DOHH2 (cell line): ENCODE results near the gene FOXA3.

Source experiments
- H3F3A ChIP-seq: fragments of 200-600 bp; sonication (generic), shearing (Covaris generic); 2 replicates; pipeline ENCODE4 v1.6.0; 2016; ENCODE audit warnings: antibody characterized with exemption, mild to moderate bottlenecking; ENCODE audit not compliant: control insufficient read depth, insufficient read depth
- H3K27ac ChIP-seq: fragments of 200-600 bp; sonication (generic); 2 replicates; pipeline ENCODE4 v1.5.1; 2014; ENCODE audit warnings: low read depth, mild to moderate bottlenecking, low read length, moderate library complexity
- H3K27me3 ChIP-seq: fragments of 200-600 bp; sonication (generic); 2 replicates; pipeline ENCODE4 v1.6.1; 2014; ENCODE audit warnings: mild to moderate bottlenecking, low read length, mixed read lengths; ENCODE audit not compliant: control insufficient read depth
- H3K36me3 ChIP-seq: fragments of 200-600 bp; sonication (generic); 2 replicates; pipeline ENCODE4 v1.6.1; 2014; ENCODE audit warnings: mild to moderate bottlenecking, low read length, moderate library complexity, mixed read lengths; ENCODE audit not compliant: control insufficient read depth
- H3K4me1 ChIP-seq: fragments of 200-600 bp; sonication (generic); 2 replicates; pipeline ENCODE4 v1.6.1; 2014; ENCODE audit warnings: mild to moderate bottlenecking, low read length, mixed read lengths; ENCODE audit not compliant: control insufficient read depth
- H3K4me2 ChIP-seq: fragments of 200-600 bp; sonication (generic); 2 replicates; pipeline ENCODE4 v1.6.0; 2014; ENCODE audit warnings: mild to moderate bottlenecking, low read length, moderate library complexity
- H3K4me3 ChIP-seq: fragments of 200-600 bp; sonication (generic); 2 replicates; pipeline ENCODE4 v1.5.1; 2014; ENCODE audit warnings: mild to moderate bottlenecking, low read length, mixed read lengths
- H3K79me2 ChIP-seq: fragments of 200-600 bp; sonication (generic); 2 replicates; pipeline ENCODE4 v1.6.1; 2014; ENCODE audit warnings: mild to moderate bottlenecking, low read length, mixed read lengths; ENCODE audit not compliant: control insufficient read depth
- H3K9me2 ChIP-seq: fragments of 200-600 bp; sonication (generic); replicated peaks from 2 replicates; pipeline ENCODE4 v1.6.1; 2014; ENCODE audit warnings: mild to moderate bottlenecking, low read length, mixed read lengths; ENCODE audit not compliant: control insufficient read depth
- H3K9me3 ChIP-seq: fragments of 200-600 bp; sonication (generic); 2 replicates; pipeline ENCODE4 v1.6.1; 2014; ENCODE audit warnings: antibody characterized with exemption, low read length, mixed read lengths; ENCODE audit not compliant: control insufficient read depth, insufficient read depth
- H4K20me1 ChIP-seq: fragments of 200-600 bp; sonication (generic); 2 replicates; pipeline ENCODE4 v1.6.0; 2014; ENCODE audit warnings: low read depth, mild to moderate bottlenecking, antibody characterized with exemption, low read length, moderate library complexity; ENCODE audit not compliant: control insufficient read depth, insufficient read depth
- EZH2phosphoT487 ChIP-seq: fragments of 200-600 bp; sonication (generic); IDR thresholded peaks from 2 replicates; pipeline ENCODE4 v1.6.1; 2017; ENCODE audit warnings: borderline replicate concordance, mild to moderate bottlenecking, antibody characterized with exemption, low read length, moderate library complexity, mixed read lengths
- TF ChIP-seq, protein P1 (sequence below): fragments of 200-600 bp; sonication (generic); IDR thresholded peaks from one replicate; pipeline ENCODE4 v1.5.1; 2014; ENCODE audit warnings: antibody characterized with exemption, mild to moderate bottlenecking, low read depth, low read length; ENCODE audit not compliant: poor library complexity, severe bottlenecking

Gene FOXA3

DNA sequence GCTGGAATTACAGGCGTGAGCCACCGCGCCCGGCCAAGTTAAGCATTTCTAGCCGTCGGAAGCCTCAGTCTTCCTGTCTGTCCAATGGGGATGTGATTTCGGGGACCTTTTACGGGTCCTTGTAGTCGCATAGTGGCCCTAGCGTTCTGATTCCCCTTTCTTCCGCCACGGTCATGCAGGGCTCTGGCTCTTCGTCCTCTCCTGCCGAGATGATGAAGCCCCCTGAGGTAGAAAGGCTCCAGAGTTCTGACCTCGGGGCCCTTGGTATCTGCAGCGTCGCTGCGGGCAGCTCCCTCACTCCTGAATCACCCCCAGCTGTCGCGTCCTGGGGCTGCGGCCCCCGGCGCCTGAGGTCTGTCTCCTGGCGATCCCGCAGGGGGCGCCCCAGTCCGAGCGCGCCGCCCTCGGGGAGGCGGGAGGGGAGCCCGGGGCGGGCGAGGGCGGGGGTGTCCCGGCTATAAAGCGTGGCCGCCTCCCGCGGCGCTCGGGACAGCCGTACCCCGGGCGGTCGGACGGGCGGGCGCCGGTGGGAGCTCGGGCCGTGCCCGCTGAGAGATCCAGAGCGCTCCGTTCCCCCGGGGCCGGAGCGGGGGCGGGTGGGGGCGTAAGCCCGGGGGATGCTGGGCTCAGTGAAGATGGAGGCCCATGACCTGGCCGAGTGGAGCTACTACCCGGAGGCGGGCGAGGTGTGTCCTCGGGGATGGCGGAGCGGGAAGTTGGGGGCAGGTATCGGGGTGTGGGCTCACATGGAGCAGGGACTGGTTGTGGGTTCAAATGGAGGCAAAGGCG lies at the start of gene FOXA3:
Gene FOXA3, plus strand, starts transcription at position 487 of the 789 bp plus-strand sequence. Its CDS starts 131 bp downstream, at position 618.
- H3K27ac ChIP-seq: no peak within 1 kb of the TSS
- H3K4me1 ChIP-seq: peaks cover 25% of the 10 kb centered on the region
- TF ChIP-seq, protein P1, sequence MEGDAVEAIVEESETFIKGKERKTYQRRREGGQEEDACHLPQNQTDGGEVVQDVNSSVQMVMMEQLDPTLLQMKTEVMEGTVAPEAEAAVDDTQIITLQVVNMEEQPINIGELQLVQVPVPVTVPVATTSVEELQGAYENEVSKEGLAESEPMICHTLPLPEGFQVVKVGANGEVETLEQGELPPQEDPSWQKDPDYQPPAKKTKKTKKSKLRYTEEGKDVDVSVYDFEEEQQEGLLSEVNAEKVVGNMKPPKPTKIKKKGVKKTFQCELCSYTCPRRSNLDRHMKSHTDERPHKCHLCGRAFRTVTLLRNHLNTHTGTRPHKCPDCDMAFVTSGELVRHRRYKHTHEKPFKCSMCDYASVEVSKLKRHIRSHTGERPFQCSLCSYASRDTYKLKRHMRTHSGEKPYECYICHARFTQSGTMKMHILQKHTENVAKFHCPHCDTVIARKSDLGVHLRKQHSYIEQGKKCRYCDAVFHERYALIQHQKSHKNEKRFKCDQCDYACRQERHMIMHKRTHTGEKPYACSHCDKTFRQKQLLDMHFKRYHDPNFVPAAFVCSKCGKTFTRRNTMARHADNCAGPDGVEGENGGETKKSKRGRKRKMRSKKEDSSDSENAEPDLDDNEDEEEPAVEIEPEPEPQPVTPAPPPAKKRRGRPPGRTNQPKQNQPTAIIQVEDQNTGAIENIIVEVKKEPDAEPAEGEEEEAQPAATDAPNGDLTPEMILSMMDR: peak; percentile 60
- no peak for TF ChIP-seq EZH2phosphoT487
- H3K4me3 ChIP-seq: peak within 1 kb of the TSS; percentile 90
- no peaks in the 10 kb centered on the region; the same call in 1 of the 2 replicates for H3F3A ChIP-seq
- no peaks in the 10 kb centered on the region for H3K9me2 ChIP-seq
- H3K27me3 ChIP-seq: peaks cover 31% of the 10 kb centered on the region
- H3K36me3 ChIP-seq: peaks cover 27% of the 10 kb centered on the region
- peak within 1 kb of the TSS; percentile 62 for H3K4me2 ChIP-seq
- no peaks in the 10 kb centered on the region for H3K9me3 ChIP-seq
- H3K79me2 ChIP-seq: peaks cover 39% of the 10 kb centered on the region
- H4K20me1 ChIP-seq: no peaks in the 10 kb centered on the region

DNA sequence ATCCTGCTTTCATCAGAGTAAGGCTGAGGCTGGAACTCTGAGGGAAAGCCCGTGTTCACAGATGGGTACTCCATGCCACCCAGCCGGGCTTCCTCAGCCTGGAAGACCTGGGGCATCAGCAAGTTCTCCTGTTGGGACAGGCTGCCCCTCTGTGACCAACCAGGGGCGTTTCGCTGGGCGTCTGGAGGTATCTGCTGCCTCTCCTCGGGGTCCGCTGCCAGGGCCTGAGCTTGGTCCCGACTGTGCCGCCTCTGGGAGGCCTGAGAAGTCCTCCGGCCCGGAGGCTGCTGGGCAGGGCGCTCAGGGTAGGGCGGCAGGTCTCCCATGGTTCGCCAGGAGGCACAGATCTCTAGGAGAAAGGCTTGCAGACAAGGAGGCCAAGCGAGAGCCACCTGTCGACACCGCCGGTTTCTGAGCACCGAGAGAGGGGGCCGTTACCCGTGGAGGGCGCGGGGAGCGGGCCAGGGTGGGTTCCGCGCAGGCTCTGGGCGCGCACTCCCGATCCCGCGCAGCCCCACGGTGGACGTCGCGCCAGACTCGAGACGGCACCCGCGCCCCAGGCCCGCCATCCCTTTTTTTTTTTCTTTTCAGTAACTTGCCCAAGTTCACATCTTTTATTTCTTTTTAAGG lies 49.2 kb upstream of the FOXA3 start, which contains the start of gene RSPH6A:
Gene RSPH6A, minus strand, starts transcription at position 458 of the 630 bp plus-strand sequence. Its CDS starts 132 bp downstream, at position 326.
- TF ChIP-seq, protein P1: no peak
- Histone ChIP-seq H3K4me2 (no peak within 1 kb of the TSS), H3K4me1 (peaks cover 17% of the 10 kb centered on the region), H3K27me3 (no peaks in the 10 kb centered on the region), H3K36me3 (peaks cover 28% of the 10 kb centered on the region), H3K27ac (no peak within 1 kb of the TSS), H3K79me2 (no peaks in the 10 kb centered on the region), H3K9me2 (no peaks in the 10 kb centered on the region), H4K20me1 (peaks cover 5% of the 10 kb centered on the region; the same call in 1 of the 2 replicates), H3K4me3 (no peak within 1 kb of the TSS), H3F3A (no peaks in the 10 kb centered on the region), H3K9me3 (no peaks in the 10 kb centered on the region)

DNA sequence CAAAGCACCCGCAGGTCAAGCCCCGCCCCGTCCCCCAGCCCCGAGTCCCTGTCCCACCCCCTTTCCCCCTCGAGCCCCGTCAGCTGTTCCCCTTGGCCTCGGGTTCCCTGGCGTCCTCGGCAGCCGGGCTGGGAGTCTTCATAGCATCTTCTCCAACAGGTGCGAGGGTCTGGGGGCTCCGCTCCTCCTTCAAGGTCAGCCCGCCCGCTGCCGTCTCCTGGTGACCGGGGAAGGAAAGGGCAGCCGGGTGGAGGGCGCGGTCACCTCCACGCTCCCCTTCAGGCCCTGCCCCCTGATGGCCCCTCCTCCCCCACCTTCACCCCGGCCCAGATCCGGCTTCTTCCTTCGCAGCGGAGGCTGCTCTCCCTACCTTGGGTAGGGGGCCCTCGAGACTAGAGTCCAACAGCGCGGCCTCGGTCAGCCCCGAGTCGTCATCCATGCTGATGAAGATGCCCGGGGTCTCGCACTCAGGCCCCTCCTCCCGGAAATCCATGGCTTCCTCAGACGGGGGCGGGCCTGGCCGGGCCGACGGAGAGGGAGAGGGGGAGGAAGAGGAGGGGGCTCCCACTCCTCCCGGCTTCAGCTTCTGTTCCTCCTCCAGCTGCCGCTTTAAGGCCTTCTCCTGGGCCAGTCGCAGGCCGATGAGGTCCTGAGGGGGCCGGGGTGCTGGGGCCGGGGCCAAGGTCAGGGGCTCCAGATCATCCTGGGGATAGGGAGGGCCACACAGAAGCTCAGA lies 48.5 kb upstream of the FOXA3 start:
- Histone ChIP-seq H3K4me2 (no peak overlapping the region), H4K20me1 (peaks cover 5% of the 10 kb centered on the region; the same call in 1 of the 2 replicates), H3K79me2 (no peaks in the 10 kb centered on the region), H3K9me2 (no peaks in the 10 kb centered on the region), H3K4me3 (no peak overlapping the region), H3K27me3 (no peaks in the 10 kb centered on the region), H3K9me3 (no peaks in the 10 kb centered on the region), H3K36me3 (peaks cover 35% of the 10 kb centered on the region), H3K27ac (no peak overlapping the region), H3F3A (no peaks in the 10 kb centered on the region), H3K4me1 (peaks cover 11% of the 10 kb centered on the region)
- TF ChIP-seq EZH2phosphoT487: no peak
- TF ChIP-seq, protein P1: no peak
